Spleen (tissue), 7 donors: ENCODE measurements around the gene RADIL.

Source experiments
- POLR2A ChIP-seq, 3 donors: fragments of 450-650 bp; IDR thresholded peaks; one replicate each; pipeline ENCODE4 v1.5.1; 2017; ENCODE audit warnings: antibody characterized with exemption in 3 of 3, mild to moderate bottlenecking in 1 of 3
- POLR2AphosphoS5 ChIP-seq, 3 donors: sonication (generic); formaldehyde crosslinking; IDR thresholded peaks; one replicate each; pipeline ENCODE4 v1.5.1; 2017; ENCODE audit warnings: antibody characterized with exemption in 3 of 3
- TF ChIP-seq, protein P1 (sequence below), 11 experiments: fragments of 200-600 bp in 7 of 11; fragments of 450-650 bp in 4 of 11; sonication (generic) in 4 of 11; IDR thresholded peaks in 8 of 11; conservative IDR thresholded peaks in 3 of 11; 1 replicate in 7 of 11; 2 replicates in 4 of 11; pipeline versions ENCODE4 v1.4.0 to v1.8.0; 2016 to 2021; ENCODE audit warnings: antibody characterized with exemption in 11 of 11, inconsistent platforms in 4 of 11, mild to moderate bottlenecking in 1 of 11
- donor health status: DM: no; HTN: no; CAD: no; lungs with moderate emphysema.
- donor health status: DM: no; HTN: no; CAD: no.
- donor health status: DM: no; HTN: no; CAD: no.

DNA sequence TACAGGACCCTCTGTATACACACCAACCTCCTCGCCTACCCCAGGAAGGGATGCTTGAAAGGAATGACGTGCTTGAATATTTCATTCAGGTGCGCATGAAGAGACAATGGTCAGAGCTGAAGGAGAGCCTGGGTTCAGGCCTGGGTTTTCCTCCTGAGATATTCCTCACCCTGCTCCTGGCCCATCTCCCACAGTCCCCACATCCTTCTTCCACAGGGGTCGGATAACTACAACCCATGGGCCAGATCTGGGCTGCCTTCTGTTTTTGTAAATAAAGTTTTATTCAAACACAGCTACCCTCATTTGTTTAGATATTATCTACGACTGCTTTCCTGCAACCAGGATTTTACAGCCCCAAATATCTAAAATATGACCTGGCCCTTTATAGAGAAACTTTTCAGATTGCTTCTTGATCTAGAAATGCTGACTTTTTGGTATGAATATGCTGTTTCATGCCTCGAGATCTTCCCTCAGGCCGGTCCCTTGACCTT is 1.8 kb upstream of the RADIL start:
- TF ChIP-seq POLR2AphosphoS5 (IDR thresholded peaks at IDR 0.05): no peak
- TF ChIP-seq, protein P1, sequence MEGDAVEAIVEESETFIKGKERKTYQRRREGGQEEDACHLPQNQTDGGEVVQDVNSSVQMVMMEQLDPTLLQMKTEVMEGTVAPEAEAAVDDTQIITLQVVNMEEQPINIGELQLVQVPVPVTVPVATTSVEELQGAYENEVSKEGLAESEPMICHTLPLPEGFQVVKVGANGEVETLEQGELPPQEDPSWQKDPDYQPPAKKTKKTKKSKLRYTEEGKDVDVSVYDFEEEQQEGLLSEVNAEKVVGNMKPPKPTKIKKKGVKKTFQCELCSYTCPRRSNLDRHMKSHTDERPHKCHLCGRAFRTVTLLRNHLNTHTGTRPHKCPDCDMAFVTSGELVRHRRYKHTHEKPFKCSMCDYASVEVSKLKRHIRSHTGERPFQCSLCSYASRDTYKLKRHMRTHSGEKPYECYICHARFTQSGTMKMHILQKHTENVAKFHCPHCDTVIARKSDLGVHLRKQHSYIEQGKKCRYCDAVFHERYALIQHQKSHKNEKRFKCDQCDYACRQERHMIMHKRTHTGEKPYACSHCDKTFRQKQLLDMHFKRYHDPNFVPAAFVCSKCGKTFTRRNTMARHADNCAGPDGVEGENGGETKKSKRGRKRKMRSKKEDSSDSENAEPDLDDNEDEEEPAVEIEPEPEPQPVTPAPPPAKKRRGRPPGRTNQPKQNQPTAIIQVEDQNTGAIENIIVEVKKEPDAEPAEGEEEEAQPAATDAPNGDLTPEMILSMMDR (IDR thresholded peaks at IDR 0.05 in 8 of 11, conservative IDR thresholded peaks at IDR 0.05 in 3 of 11): no peak
- no peak for TF ChIP-seq POLR2A (IDR thresholded peaks at IDR 0.05)
